PC-3 (cell line): ENCODE data around the gene YAF2. TPM values are rescaled to one million over a fixed set of nuclear protein-coding genes. Genes with fewer than 3 reads are reported as not detected.

Experiments used
- ATAC-seq: fragments of 200-7000 bp; cut with Tn5 transposase; 2 replicates; pipeline ENCODE4 v1.9.1; 2020; ENCODE audit warnings: mild to moderate bottlenecking, moderate library complexity
- BruUV-seq: library from RNA; stranded (reverse); fragments of 400-500 nt; replicated peaks from 2 replicates; lab custom pipeline; 2021; lab: Mats Ljungman, UMichigan
- CTCF ChIA-PET: fragments of 300-600 bp; sonication (Branson Sonifier 250); formaldehyde crosslinking; loops from one replicate; lab custom pipeline; 2022; ENCODE audit warnings: antibody characterized with exemption; lab: Charles Lee
- POLR2A ChIA-PET: fragments of 300-600 bp; sonication (Branson Sonifier 250); formaldehyde crosslinking; loops from one replicate; lab custom pipeline; 2022; ENCODE audit warnings: antibody characterized with exemption; ENCODE audit not compliant: unreplicated experiment; lab: Charles Lee
- DNase-seq: peaks from one replicate; pipeline ENCODE4 v3.0.0-alpha.2; 2015
- H2AFZ ChIP-seq: fragments of 300-600 bp; sonication (generic); 2 replicates; pipeline ENCODE4 v1.6.0; 2016; ENCODE audit warnings: antibody characterized with exemption, low read length
- H3F3A ChIP-seq: fragments of 300-600 bp; sonication (generic); one replicate; pipeline ENCODE4 v1.6.0; 2017; ENCODE audit warnings: antibody characterized with exemption, low read length, control low read depth, mild to moderate bottlenecking; ENCODE audit not compliant: unreplicated experiment
- H3K27ac ChIP-seq: fragments of 300-600 bp; sonication (generic); 2 replicates; pipeline ENCODE4 v1.5.1; 2016; ENCODE audit warnings: mild to moderate bottlenecking, low read length
- H3K27me3 ChIP-seq: fragments of 300-600 bp; sonication (generic); 2 replicates; pipeline ENCODE4 v1.6.1; 2016; ENCODE audit warnings: low read length, mixed read lengths
- H3K36me3 ChIP-seq: fragments of 300-600 bp; sonication (generic); 2 replicates; pipeline ENCODE4 v1.6.1; 2016; ENCODE audit warnings: low read depth, mixed run types, low read length, mixed read lengths
- H3K4me1 ChIP-seq: fragments of 300-600 bp; sonication (generic); 2 replicates; pipeline ENCODE4 v1.5.1; 2016; ENCODE audit warnings: low read length; ENCODE audit not compliant: insufficient read depth
- H3K4me2 ChIP-seq: fragments of 300-600 bp; sonication (generic); 2 replicates; pipeline ENCODE4 v1.6.0; 2016; ENCODE audit warnings: low read length
- H3K4me3 ChIP-seq: fragments of 300-600 bp; sonication (generic); 2 replicates; pipeline ENCODE4 v1.5.1; 2016; ENCODE audit warnings: mild to moderate bottlenecking, low read length, mixed read lengths
- H3K79me2 ChIP-seq: fragments of 300-600 bp; sonication (generic); 2 replicates; pipeline ENCODE4 v1.6.1; 2017; ENCODE audit warnings: low read length, mixed read lengths
- H3K9ac ChIP-seq: fragments of 300-600 bp; sonication (generic); 2 replicates; pipeline ENCODE4 v1.6.0; 2016; ENCODE audit warnings: mild to moderate bottlenecking, low read length
- H3K9me2 ChIP-seq: fragments of 300-600 bp; sonication (generic); replicated peaks from 2 replicates; pipeline ENCODE4 v1.6.1; 2016; ENCODE audit warnings: mixed run types, low read length, mixed read lengths
- H3K9me3 ChIP-seq: fragments of 300-600 bp; sonication (generic); 2 replicates; pipeline ENCODE4 v1.6.1; 2016; ENCODE audit warnings: low read length, mixed read lengths
- H4K20me1 ChIP-seq: fragments of 300-600 bp; sonication (generic); 2 replicates; pipeline ENCODE4 v1.6.1; 2016; ENCODE audit warnings: low read length, mixed read lengths
- EZH2 ChIP-seq: fragments of 300-600 bp; sonication (generic); IDR thresholded peaks from one replicate; pipeline ENCODE4 v1.6.1; 2017; ENCODE audit warnings: antibody characterized with exemption, mild to moderate bottlenecking, low read length; ENCODE audit not compliant: unreplicated experiment
- EZH2phosphoT487 ChIP-seq: fragments of 300-600 bp; sonication (generic); IDR thresholded peaks from 2 replicates; pipeline ENCODE4 v1.6.1; 2018; ENCODE audit warnings: mild to moderate bottlenecking, antibody characterized with exemption, low read length, borderline replicate concordance
- intact Hi-C: fragments of 100-400 bp; cut with micrococcal nuclease; formaldehyde crosslinking; loops from 2 replicates; pipeline ENCODE4 v1.9.0; 2023
- total RNA-seq: library from RNA; depleted of rRNA; stranded (reverse); fragments of >200 nt; gene quantifications from 2 replicates; pipeline ENCODE4 v1.2.3, GENCODE V29; 2014
- TF ChIP-seq, protein P1 (sequence below): fragments of 300-600 bp; sonication (generic); conservative IDR thresholded peaks from 2 replicates; pipeline ENCODE4 v1.5.1; 2017; ENCODE audit warnings: antibody characterized with exemption, low read depth, mild to moderate bottlenecking, low read length

The YAF2 gene
- total RNA-seq, 1 experiment from 2014 or later: 6.8 TPM

DNA sequence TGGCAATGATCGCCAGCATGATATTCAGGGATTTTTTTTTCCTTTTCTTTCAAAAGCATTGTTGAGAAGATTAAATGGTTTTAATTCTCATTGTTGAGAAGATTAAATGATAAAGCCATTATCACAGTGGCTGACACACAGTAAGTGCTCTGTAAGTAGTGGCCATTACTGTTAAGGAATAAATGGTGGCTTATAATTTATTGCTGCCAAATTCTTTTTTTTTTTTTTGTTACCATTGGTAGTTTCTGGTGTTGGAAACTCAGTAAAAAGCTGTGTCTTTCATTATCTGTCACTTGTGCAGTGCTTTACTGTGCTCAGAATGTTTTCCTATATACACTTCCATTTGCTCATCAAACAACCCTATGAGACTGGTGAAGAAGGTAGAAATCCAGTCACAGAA, 15.3 kb downstream of the YAF2 start:
- intact Hi-C loops: no loop called here
- no TSS peak for BruUV-seq
- H3K4me1 ChIP-seq: peaks cover 2% of the 10 kb centered on the region
- ChIA-PET POLR2A (no interaction called here), CTCF (interaction anchor here (0.6 kb wide), 1 partner anchor 27 kb away, joined by 3 read pairs; no protein-coding TSS in a partner anchor)
- 0 out of 2 replicates have a peak, but pooled peaks cover 4% of the 10 kb centered on the region for H3K79me2 ChIP-seq
- no peaks in the 10 kb centered on the region for H3K9me2 ChIP-seq
- no peaks in the 10 kb centered on the region for H3K36me3 ChIP-seq
- DNase-seq: no peak
- H3F3A ChIP-seq: no peaks in the 10 kb centered on the region
- no peak overlapping the region for H3K4me3 ChIP-seq
- ATAC-seq: no peak
- no peaks in the 10 kb centered on the region for H3K9me3 ChIP-seq
- H3K27me3 ChIP-seq: no peaks in the 10 kb centered on the region
- TF ChIP-seq EZH2 (no peak), EZH2phosphoT487 (no peak)
- TF ChIP-seq, protein P1, sequence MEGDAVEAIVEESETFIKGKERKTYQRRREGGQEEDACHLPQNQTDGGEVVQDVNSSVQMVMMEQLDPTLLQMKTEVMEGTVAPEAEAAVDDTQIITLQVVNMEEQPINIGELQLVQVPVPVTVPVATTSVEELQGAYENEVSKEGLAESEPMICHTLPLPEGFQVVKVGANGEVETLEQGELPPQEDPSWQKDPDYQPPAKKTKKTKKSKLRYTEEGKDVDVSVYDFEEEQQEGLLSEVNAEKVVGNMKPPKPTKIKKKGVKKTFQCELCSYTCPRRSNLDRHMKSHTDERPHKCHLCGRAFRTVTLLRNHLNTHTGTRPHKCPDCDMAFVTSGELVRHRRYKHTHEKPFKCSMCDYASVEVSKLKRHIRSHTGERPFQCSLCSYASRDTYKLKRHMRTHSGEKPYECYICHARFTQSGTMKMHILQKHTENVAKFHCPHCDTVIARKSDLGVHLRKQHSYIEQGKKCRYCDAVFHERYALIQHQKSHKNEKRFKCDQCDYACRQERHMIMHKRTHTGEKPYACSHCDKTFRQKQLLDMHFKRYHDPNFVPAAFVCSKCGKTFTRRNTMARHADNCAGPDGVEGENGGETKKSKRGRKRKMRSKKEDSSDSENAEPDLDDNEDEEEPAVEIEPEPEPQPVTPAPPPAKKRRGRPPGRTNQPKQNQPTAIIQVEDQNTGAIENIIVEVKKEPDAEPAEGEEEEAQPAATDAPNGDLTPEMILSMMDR: no peak
- no peak overlapping the region for H3K9ac ChIP-seq
- no peaks in the 10 kb centered on the region for H4K20me1 ChIP-seq
- no peak overlapping the region for H3K4me2 ChIP-seq
- H2AFZ ChIP-seq: no peak overlapping the region
- H3K27ac ChIP-seq: no peak overlapping the region

DNA sequence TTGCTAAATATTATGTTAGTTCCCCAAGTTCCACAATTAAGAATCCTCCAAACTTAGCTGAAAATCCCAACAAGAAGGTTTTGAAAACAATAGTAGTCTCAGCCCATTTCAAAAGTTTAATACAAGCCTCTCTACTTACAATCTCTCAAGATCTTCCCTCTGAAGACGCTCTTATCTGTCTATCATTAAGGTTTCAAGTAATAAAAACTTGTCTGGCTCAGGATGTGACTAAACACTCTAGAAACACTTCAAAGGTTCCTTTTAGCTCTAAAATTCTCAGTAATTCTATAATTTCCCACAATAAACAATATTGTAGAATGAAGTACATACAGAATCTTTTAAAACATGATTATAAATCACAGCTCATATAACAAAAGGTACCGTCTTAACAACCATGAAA, 16.3 kb downstream of the YAF2 start:
- no TSS peak for BruUV-seq
- H3K36me3 ChIP-seq: no peaks in the 10 kb centered on the region
- H3K27ac ChIP-seq: no peak overlapping the region
- ATAC-seq (no peak), DNase-seq (no peak)
- H2AFZ ChIP-seq: no peak overlapping the region
- intact Hi-C loops: no loop called here
- H3F3A ChIP-seq: no peaks in the 10 kb centered on the region
- H3K27me3 ChIP-seq: no peaks in the 10 kb centered on the region
- H3K4me3 ChIP-seq: no peak overlapping the region
- no peak overlapping the region for H3K4me2 ChIP-seq
- ChIA-PET POLR2A (no interaction called here), CTCF (no interaction called here)
- no peak for TF ChIP-seq EZH2
- TF ChIP-seq, protein P1: no peak
- no peak for TF ChIP-seq EZH2phosphoT487
- peaks cover 5% of the 10 kb centered on the region for H3K4me1 ChIP-seq
- H3K9me2 ChIP-seq: no peaks in the 10 kb centered on the region
- H3K9me3 ChIP-seq: no peaks in the 10 kb centered on the region
- H3K9ac ChIP-seq: no peak overlapping the region
- no peaks in the 10 kb centered on the region for H4K20me1 ChIP-seq
- 0 out of 2 replicates have a peak, but pooled peaks cover 7% of the 10 kb centered on the region for H3K79me2 ChIP-seq

DNA sequence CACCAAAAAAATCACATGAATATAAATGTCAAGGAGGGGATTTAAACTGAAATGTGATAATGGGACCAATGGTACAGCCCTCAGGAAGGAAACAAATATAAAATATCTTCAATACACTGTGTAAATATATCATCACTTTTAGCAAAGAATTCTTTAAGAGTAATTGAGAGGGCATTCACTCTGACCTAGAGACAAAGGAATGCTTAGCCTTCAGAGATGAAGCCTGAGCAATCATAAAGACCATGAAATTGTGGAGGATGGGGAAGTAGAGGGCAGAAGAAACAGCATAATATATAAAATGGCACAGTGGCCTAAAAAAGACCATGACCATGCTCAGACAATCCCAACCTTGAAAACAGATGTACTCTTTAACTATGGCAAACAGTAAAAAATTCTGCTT, 20.4 kb downstream of the YAF2 start:
- no peaks in the 10 kb centered on the region for H4K20me1 ChIP-seq
- no peak overlapping the region for H3K27ac ChIP-seq
- ChIA-PET POLR2A (no interaction called here), CTCF (no interaction called here)
- H2AFZ ChIP-seq: no peak overlapping the region
- H3K4me2 ChIP-seq: peak overlapping the region; percentile 12; the same call in 1 of the 2 replicates
- no peaks in the 10 kb centered on the region for H3K27me3 ChIP-seq
- no peaks in the 10 kb centered on the region for H3F3A ChIP-seq
- H3K9me2 ChIP-seq: no peaks in the 10 kb centered on the region
- 0 out of 2 replicates have a peak, but pooled peaks cover 7% of the 10 kb centered on the region for H3K79me2 ChIP-seq
- intact Hi-C loops: no loop called here
- no peak overlapping the region for H3K4me3 ChIP-seq
- TF ChIP-seq EZH2: no peak
- TF ChIP-seq EZH2phosphoT487: no peak
- TF ChIP-seq, protein P1: no peak
- H3K9me3 ChIP-seq: no peaks in the 10 kb centered on the region
- ATAC-seq (peak; percentile 46), DNase-seq (peak; percentile 34)
- no TSS peak for BruUV-seq
- H3K9ac ChIP-seq: no peak overlapping the region
- H3K4me1 ChIP-seq: peaks cover 5% of the 10 kb centered on the region
- H3K36me3 ChIP-seq: no peaks in the 10 kb centered on the region
